MM.1S (cell line): ENCODE measurements around the gene ADARB2.

Source experiments
- DNase-seq: peaks from one replicate; pipeline ENCODE4 v3.0.0-alpha.2; 2015
- H2AFZ ChIP-seq: fragments of 300-600 bp; sonication (generic); 2 replicates; pipeline ENCODE4 v1.6.0; 2016; ENCODE audit warnings: antibody characterized with exemption, low read length
- H3F3A ChIP-seq: fragments of 300-600 bp; sonication (generic); 2 replicates; pipeline ENCODE4 v1.6.1; 2016; ENCODE audit warnings: mild to moderate bottlenecking, antibody characterized with exemption, low read length, moderate library complexity, mixed read lengths; ENCODE audit not compliant: insufficient read depth
- H3K27ac ChIP-seq: fragments of 300-600 bp; sonication (generic); 2 replicates; pipeline ENCODE4 v1.5.1; 2016; ENCODE audit warnings: mild to moderate bottlenecking, low read length
- H3K27me3 ChIP-seq: fragments of 300-600 bp; sonication (generic); replicated peaks from 2 replicates; pipeline ENCODE4 v1.6.0; 2016; ENCODE audit warnings: low read length; ENCODE audit not compliant: insufficient read depth
- H3K36me3 ChIP-seq: fragments of 300-600 bp; sonication (generic); replicated peaks from 2 replicates; pipeline ENCODE4 v1.6.1; 2016; ENCODE audit warnings: mild to moderate bottlenecking, low read length, mixed read lengths; ENCODE audit not compliant: insufficient read depth
- H3K4me1 ChIP-seq: fragments of 300-600 bp; sonication (generic); 2 replicates; pipeline ENCODE4 v1.6.1; 2016; ENCODE audit warnings: low read length, mixed read lengths
- H3K4me2 ChIP-seq: fragments of 300-600 bp; sonication (generic); 2 replicates; pipeline ENCODE4 v1.6.0; 2016; ENCODE audit warnings: low read depth, low read length
- H3K4me3 ChIP-seq: fragments of 300-600 bp; sonication (generic); 2 replicates; pipeline ENCODE4 v1.5.1; 2016; ENCODE audit warnings: low read length, mixed read lengths
- H3K79me2 ChIP-seq: fragments of 300-600 bp; sonication (generic); 2 replicates; pipeline ENCODE4 v1.6.1; 2016; ENCODE audit warnings: mixed run types, low read length, mixed read lengths
- H3K9ac ChIP-seq: fragments of 300-600 bp; sonication (generic); 2 replicates; pipeline ENCODE4 v1.6.1; 2016; ENCODE audit warnings: low read length, mixed read lengths
- H3K9me2 ChIP-seq: fragments of 300-600 bp; sonication (generic); replicated peaks from 2 replicates; pipeline ENCODE4 v1.6.1; 2016; ENCODE audit warnings: mild to moderate bottlenecking, low read length, mixed read lengths; ENCODE audit not compliant: insufficient read depth
- H3K9me3 ChIP-seq: fragments of 300-600 bp; sonication (generic); replicated peaks from 2 replicates; pipeline ENCODE4 v1.6.1; 2016; ENCODE audit warnings: mild to moderate bottlenecking, low read length, mixed read lengths; ENCODE audit not compliant: insufficient read depth
- H4K20me1 ChIP-seq: fragments of 300-600 bp; sonication (generic); 2 replicates; pipeline ENCODE4 v1.6.1; 2016; ENCODE audit warnings: mild to moderate bottlenecking, low read length, moderate library complexity, mixed read lengths; ENCODE audit not compliant: insufficient read depth
- EZH2 ChIP-seq: fragments of 300-600 bp; sonication (generic); optimal IDR thresholded peaks from 2 replicates; pipeline ENCODE3; 2017; ENCODE audit warnings: low read depth, mild to moderate bottlenecking, antibody characterized with exemption, low read length, mixed read lengths
- EZH2phosphoT487 ChIP-seq: fragments of 300-600 bp; sonication (generic); IDR thresholded peaks from 2 replicates; pipeline ENCODE4 v1.6.1; 2018; ENCODE audit warnings: antibody characterized with exemption, low read length
- TF ChIP-seq, protein P1 (sequence below): fragments of 300-600 bp; sonication (generic); IDR thresholded peaks from 2 replicates; pipeline ENCODE4 v1.5.1; 2016; ENCODE audit warnings: antibody characterized with exemption, low read length, mixed read lengths

Gene ADARB2

DNA sequence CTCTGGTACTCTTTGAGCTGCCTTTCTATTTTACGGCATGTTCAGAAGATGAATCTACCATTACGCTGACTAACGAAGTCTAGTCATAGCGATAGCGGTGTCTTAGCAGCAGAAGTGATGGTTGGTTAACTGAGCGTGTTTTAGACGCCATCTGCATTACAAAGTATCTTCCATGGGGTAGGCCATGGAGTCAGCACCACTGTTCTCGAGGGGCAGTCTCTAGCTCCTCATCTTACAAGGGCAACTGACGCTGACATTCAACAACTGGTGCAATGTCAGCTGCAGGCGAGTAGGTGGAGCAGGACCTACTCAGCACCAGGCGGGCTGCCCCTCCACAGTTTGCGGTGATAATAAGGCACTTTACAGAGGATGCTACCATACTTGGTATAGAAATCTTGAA is 88.7 kb downstream of the ADARB2 start:
- no peak for TF ChIP-seq EZH2phosphoT487
- TF ChIP-seq, protein P1, sequence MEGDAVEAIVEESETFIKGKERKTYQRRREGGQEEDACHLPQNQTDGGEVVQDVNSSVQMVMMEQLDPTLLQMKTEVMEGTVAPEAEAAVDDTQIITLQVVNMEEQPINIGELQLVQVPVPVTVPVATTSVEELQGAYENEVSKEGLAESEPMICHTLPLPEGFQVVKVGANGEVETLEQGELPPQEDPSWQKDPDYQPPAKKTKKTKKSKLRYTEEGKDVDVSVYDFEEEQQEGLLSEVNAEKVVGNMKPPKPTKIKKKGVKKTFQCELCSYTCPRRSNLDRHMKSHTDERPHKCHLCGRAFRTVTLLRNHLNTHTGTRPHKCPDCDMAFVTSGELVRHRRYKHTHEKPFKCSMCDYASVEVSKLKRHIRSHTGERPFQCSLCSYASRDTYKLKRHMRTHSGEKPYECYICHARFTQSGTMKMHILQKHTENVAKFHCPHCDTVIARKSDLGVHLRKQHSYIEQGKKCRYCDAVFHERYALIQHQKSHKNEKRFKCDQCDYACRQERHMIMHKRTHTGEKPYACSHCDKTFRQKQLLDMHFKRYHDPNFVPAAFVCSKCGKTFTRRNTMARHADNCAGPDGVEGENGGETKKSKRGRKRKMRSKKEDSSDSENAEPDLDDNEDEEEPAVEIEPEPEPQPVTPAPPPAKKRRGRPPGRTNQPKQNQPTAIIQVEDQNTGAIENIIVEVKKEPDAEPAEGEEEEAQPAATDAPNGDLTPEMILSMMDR = no peak
- no peak for TF ChIP-seq EZH2
- Histone ChIP-seq H3K4me2 (no peak overlapping the region), H3K9ac (no peak overlapping the region), H3K27me3 (no peaks in the 10 kb centered on the region), H3K79me2 (no peaks in the 10 kb centered on the region), H3F3A (no peaks in the 10 kb centered on the region), H3K4me1 (no peaks in the 10 kb centered on the region), H3K36me3 (no peaks in the 10 kb centered on the region), H3K27ac (no peak overlapping the region), H4K20me1 (no peaks in the 10 kb centered on the region), H3K9me2 (no peaks in the 10 kb centered on the region), H3K4me3 (no peak overlapping the region), H3K9me3 (no peaks in the 10 kb centered on the region), H2AFZ (no peak overlapping the region)
- DNase-seq = no peak

DNA sequence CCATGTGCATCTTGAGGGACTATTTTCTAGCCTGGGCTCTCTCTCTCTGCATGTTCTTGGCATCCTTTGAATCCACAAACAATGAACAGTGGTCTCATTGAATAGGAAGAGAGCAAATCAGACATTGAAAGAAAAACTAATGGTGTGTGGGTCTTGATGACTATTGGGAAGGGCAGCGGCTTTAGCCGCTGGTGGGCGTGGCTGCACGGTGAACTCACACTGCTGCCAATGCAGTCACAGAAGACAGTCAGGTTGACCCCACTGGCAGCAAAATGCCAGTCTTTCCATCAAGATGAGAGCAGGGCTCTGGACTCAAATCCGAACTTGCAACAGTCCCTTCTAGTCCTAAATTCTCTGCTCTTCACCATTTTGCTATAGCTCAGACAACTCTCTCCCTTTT is 91.0 kb downstream of the ADARB2 start:
- H3K4me1 ChIP-seq = no peaks in the 10 kb centered on the region
- no peak for DNase-seq
- no peaks in the 10 kb centered on the region for H3K36me3 ChIP-seq
- no peaks in the 10 kb centered on the region for H3F3A ChIP-seq
- no peak overlapping the region for H2AFZ ChIP-seq
- no peak overlapping the region for H3K27ac ChIP-seq
- H3K4me3 ChIP-seq = no peak overlapping the region
- no peaks in the 10 kb centered on the region for H4K20me1 ChIP-seq
- H3K9ac ChIP-seq = no peak overlapping the region
- no peaks in the 10 kb centered on the region for H3K79me2 ChIP-seq
- H3K4me2 ChIP-seq = no peak overlapping the region
- no peak for TF ChIP-seq EZH2
- no peak for TF ChIP-seq EZH2phosphoT487
- TF ChIP-seq, protein P1 = no peak
- no peaks in the 10 kb centered on the region for H3K27me3 ChIP-seq
- H3K9me2 ChIP-seq = no peaks in the 10 kb centered on the region
- H3K9me3 ChIP-seq = no peaks in the 10 kb centered on the region

DNA sequence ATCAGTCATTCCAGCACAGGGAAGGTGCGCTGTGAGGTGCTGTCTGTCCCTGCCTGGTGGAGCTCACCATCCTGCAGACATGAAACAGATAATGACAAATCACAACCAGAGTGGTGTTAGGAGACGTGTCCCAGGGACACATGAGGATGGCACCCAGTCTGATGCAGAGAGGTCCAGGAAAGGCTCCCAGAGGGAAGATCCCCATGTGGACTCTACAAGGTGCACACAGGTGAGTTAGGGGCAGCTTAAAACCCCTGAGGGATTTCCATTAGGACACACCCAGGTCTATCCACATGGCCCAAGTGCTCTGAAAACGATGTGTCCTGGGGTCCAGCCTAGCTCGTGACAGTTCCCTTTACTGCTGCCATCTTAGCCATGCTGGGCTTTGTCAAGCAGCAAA is 91.4 kb downstream of the ADARB2 start:
- TF ChIP-seq EZH2phosphoT487 (no peak), EZH2 (no peak)
- TF ChIP-seq, protein P1 = no peak
- DNase-seq = no peak
- Histone ChIP-seq H3K9ac (no peak overlapping the region), H3K4me1 (no peaks in the 10 kb centered on the region), H3K36me3 (no peaks in the 10 kb centered on the region), H3K4me2 (no peak overlapping the region), H2AFZ (no peak overlapping the region), H3K79me2 (no peaks in the 10 kb centered on the region), H4K20me1 (no peaks in the 10 kb centered on the region), H3K27me3 (no peaks in the 10 kb centered on the region), H3K27ac (no peak overlapping the region), H3K9me3 (no peaks in the 10 kb centered on the region), H3F3A (no peaks in the 10 kb centered on the region), H3K4me3 (no peak overlapping the region), H3K9me2 (no peaks in the 10 kb centered on the region)
